GM21381 (cell line): ENCODE results near the gene IL24.
"Not testable (repeated sequence)": the region's sequence is repeated elsewhere in the genome, so short reads cannot be mapped to it uniquely, and the experiment has no call there.

Experiments used
- ATAC-seq: cut with Tn5 transposase; IDR thresholded peaks from one replicate; pipeline ENCODE4 v1.9.1; 2021; ENCODE audit warnings: mild to moderate bottlenecking, moderate library complexity; ENCODE audit not compliant: unreplicated experiment

The IL24 gene

GRCh38 chr1:206897175-206897574, at the start of gene IL24:
IL24 (plus strand) TSS chr1:206897443; CDS start chr1:206897833, 390 bp downstream.
- ATAC-seq: no peak

GRCh38 chr1:206847946-206848345, 49.3 kb upstream of the IL24 start:
- no peak for ATAC-seq

GRCh38 chr1:206850401-206850800, 46.8 kb upstream of the IL24 start:
- no peak for ATAC-seq

- no peak for ATAC-seq
Observed at GRCh38 chr1:206851341-206852010, 45.8 kb upstream of the IL24 start.

GRCh38 chr1:206852662-206853061, 44.6 kb upstream of the IL24 start:
- ATAC-seq: not testable (repeated sequence)

GRCh38 chr1:206853696-206854095, 43.5 kb upstream of the IL24 start:
- ATAC-seq: not testable (repeated sequence)

GRCh38 chr1:206854401-206855129, 42.7 kb upstream of the IL24 start:
- ATAC-seq: no peak

GRCh38 chr1:206855859-206856258, 41.4 kb upstream of the IL24 start:
- ATAC-seq: no peak

GRCh38 chr1:206856674-206857464, 40.4 kb upstream of the IL24 start:
- no peak for ATAC-seq

- ATAC-seq: no peak
Observed at GRCh38 chr1:206859082-206859521, 38.1 kb upstream of the IL24 start.

- ATAC-seq: no peak
Observed at GRCh38 chr1:206860165-206860564, 37.1 kb upstream of the IL24 start.

- ATAC-seq: no peak
Observed at GRCh38 chr1:206863266-206863665, 34.0 kb upstream of the IL24 start.

- no peak for ATAC-seq
Observed at GRCh38 chr1:206864939-206865671, 32.1 kb upstream of the IL24 start, which contains the start of gene IL20. IL20 (plus strand) TSS chr1:206865623; CDS start chr1:206865853, 230 bp downstream.

GRCh38 chr1:206866062-206866461, 31.2 kb upstream of the IL24 start:
- ATAC-seq: no peak

GRCh38 chr1:206867239-206867638, 30.0 kb upstream of the IL24 start:
- no peak for ATAC-seq

GRCh38 chr1:206867716-206868115, 29.5 kb upstream of the IL24 start:
- ATAC-seq: no peak

GRCh38 chr1:206868264-206868663, 29.0 kb upstream of the IL24 start:
- ATAC-seq: no peak

GRCh38 chr1:206872139-206872538, 25.1 kb upstream of the IL24 start:
- no peak for ATAC-seq

GRCh38 chr1:206873603-206874188, 23.5 kb upstream of the IL24 start:
- no peak for ATAC-seq

GRCh38 chr1:206875752-206876377, 21.4 kb upstream of the IL24 start:
- no peak for ATAC-seq
